GM23338 (cell line): ENCODE measurements around the gene LRRC58. TPM values are rescaled to one million over a fixed set of nuclear protein-coding genes. Genes with fewer than 3 reads are reported as not detected.

Experiments used
- ATAC-seq: fragments of 200-7000 bp; cut with Tn5 transposase; 3 replicates; pipeline ENCODE4 v1.9.1; 2020
- DNase-seq: peaks from one replicate; pipeline ENCODE4 v3.0.0-alpha.2; 2015; ENCODE audit warnings: low spot score
- H2AFZ ChIP-seq: fragments of 200-600 bp; sonication (generic); 2 replicates; pipeline ENCODE4 v1.8.0; 2016; ENCODE audit warnings: antibody characterized with exemption, mild to moderate bottlenecking, moderate library complexity
- H3F3A ChIP-seq: fragments of 200-600 bp; sonication (generic); replicated peaks from 2 replicates; pipeline ENCODE4 v1.8.0; 2017; ENCODE audit warnings: antibody characterized with exemption, mixed run types, low read depth
- H3K27ac ChIP-seq: fragments of 200-600 bp; sonication (generic); 2 replicates; pipeline ENCODE4 v1.6.1; 2016; ENCODE audit warnings: low read depth
- H3K27me3 ChIP-seq: fragments of 200-600 bp; sonication (generic); 2 replicates; pipeline ENCODE4 v1.8.0; 2016; ENCODE audit warnings: mild to moderate bottlenecking, mixed run types, moderate library complexity; ENCODE audit not compliant: insufficient read depth
- H3K36me3 ChIP-seq: fragments of 200-600 bp; sonication (generic); 2 replicates; pipeline ENCODE4 v1.8.0; 2016; ENCODE audit warnings: mild to moderate bottlenecking; ENCODE audit not compliant: insufficient read depth
- H3K4me1 ChIP-seq: fragments of 200-600 bp; sonication (generic); 2 replicates; pipeline ENCODE4 v1.8.0; 2016; ENCODE audit warnings: mild to moderate bottlenecking, moderate library complexity; ENCODE audit not compliant: insufficient read depth
- H3K4me2 ChIP-seq: fragments of 200-600 bp; sonication (generic); 2 replicates; pipeline ENCODE4 v1.7.1; 2017; ENCODE audit warnings: mixed run types
- H3K4me3 ChIP-seq: fragments of 200-600 bp; sonication (generic); 2 replicates; pipeline ENCODE4 v1.6.1; 2016; ENCODE audit warnings: mixed run types
- H3K79me2 ChIP-seq: fragments of 200-600 bp; sonication (generic); replicated peaks from 2 replicates; pipeline ENCODE4 v1.8.0; 2017; ENCODE audit warnings: mild to moderate bottlenecking; ENCODE audit not compliant: insufficient read depth
- H3K9me2 ChIP-seq: fragments of 200-600 bp; sonication (generic); 2 replicates; pipeline ENCODE4 v1.8.0; 2017; ENCODE audit not compliant: insufficient read depth
- H4K20me1 ChIP-seq: fragments of 200-600 bp; sonication (generic); replicated peaks from 2 replicates; pipeline ENCODE4 v1.8.0; 2017; ENCODE audit warnings: mild to moderate bottlenecking; ENCODE audit not compliant: insufficient read depth
- H3K27ac Mint-ChIP-seq: 2 replicates; pipeline ENCODE4 v1.8.0; 2020; ENCODE audit warnings: inconsistent platforms, mild to moderate bottlenecking, moderate library complexity, mixed read lengths
- H3K27me3 Mint-ChIP-seq: 3 replicates; pipeline ENCODE4 v1.8.0; 2022; ENCODE audit warnings: low read depth, mild to moderate bottlenecking, moderate library complexity, mixed read lengths, inconsistent platforms; ENCODE audit not compliant: insufficient read depth, poor library complexity
- H3K36me3 Mint-ChIP-seq: 3 replicates; pipeline ENCODE4 v1.8.0; 2021; ENCODE audit warnings: low read depth, mild to moderate bottlenecking, inconsistent platforms, moderate library complexity, mixed read lengths
- H3K4me1 Mint-ChIP-seq: 3 replicates; pipeline ENCODE4 v1.8.0; 2020; ENCODE audit warnings: mild to moderate bottlenecking, inconsistent platforms, mixed read lengths
- H3K4me3 Mint-ChIP-seq: 3 replicates; pipeline ENCODE4 v1.8.0; 2021; ENCODE audit warnings: moderate library complexity, mild to moderate bottlenecking, inconsistent platforms, mixed read lengths
- H3K9me3 Mint-ChIP-seq: 3 replicates; pipeline ENCODE4 v1.8.0; 2020; ENCODE audit warnings: moderate library complexity, mild to moderate bottlenecking, inconsistent platforms, mixed read lengths
- CREB1 ChIP-seq: fragments of 250-450 bp; sonication (Bioruptor Pico); IDR thresholded peaks from 2 replicates; pipeline ENCODE4 v1.5.0; 2020; ENCODE audit warnings: low read depth, mild to moderate bottlenecking, moderate library complexity
- CTCF ChIP-seq, 2 experiments: fragments of 200-600 bp in 1 of 2; sonication (generic) in 1 of 2; conservative IDR thresholded peaks; 2 replicates each; pipeline versions ENCODE4 v1.5.1 to v1.6.1; 2016 to 2017; ENCODE audit warnings: antibody characterized with exemption in 2 of 2, low read depth in 2 of 2, mild to moderate bottlenecking in 2 of 2, moderate library complexity in 1 of 2
- ETS1 ChIP-seq: IDR thresholded peaks from 2 replicates; pipeline ENCODE4 v1.6.1; 2016; ENCODE audit warnings: antibody characterized with exemption
- EZH2 ChIP-seq: fragments of 200-600 bp; sonication (generic); IDR thresholded peaks from one replicate; pipeline ENCODE4 v1.8.0; 2017; ENCODE audit warnings: antibody characterized with exemption, mild to moderate bottlenecking, low read depth; ENCODE audit not compliant: unreplicated experiment
- EZH2phosphoT487 ChIP-seq: fragments of 200-600 bp; sonication (generic); IDR thresholded peaks from one replicate; pipeline ENCODE4 v1.8.1; 2018; ENCODE audit warnings: antibody characterized with exemption; ENCODE audit not compliant: unreplicated experiment
- NANOG ChIP-seq: IDR thresholded peaks from 2 replicates; pipeline ENCODE4 v1.6.1; 2016; ENCODE audit warnings: antibody characterized with exemption, borderline replicate concordance
- POLR2AphosphoS5 ChIP-seq: IDR thresholded peaks from 2 replicates; pipeline ENCODE4 v1.6.1; 2016; ENCODE audit warnings: antibody characterized with exemption, low read depth
- ZNF114 ChIP-seq: fragments of 250-450 bp; sonication (Bioruptor Pico); IDR thresholded peaks from 2 replicates; pipeline ENCODE4 v1.5.0; 2020; ENCODE audit warnings: mild to moderate bottlenecking, moderate library complexity
- ZNF331 ChIP-seq: fragments of 250-450 bp; sonication (Bioruptor Pico); IDR thresholded peaks from 2 replicates; pipeline ENCODE4 v1.5.0; 2020; ENCODE audit warnings: low read depth, mild to moderate bottlenecking, moderate library complexity
- polyA plus RNA-seq: library from polyadenylated mRNA; unstranded; fragments of >200 nt; fragmentation: Nextera tagmentation; extraction: Ambion mirVana; gene quantifications from 2 replicates; pipeline ENCODE4 v1.2.1, GENCODE V29; 2016
- total RNA-seq: library from RNA; depleted of rRNA; stranded (reverse); fragments of >200 nt; shearing (Covaris generic); gene quantifications from 2 replicates; pipeline ENCODE4 v1.2.3, GENCODE V29; 2014
- TF ChIP-seq, protein P1 (sequence below): fragments of 250-450 bp; sonication (Bioruptor Pico); IDR thresholded peaks from 2 replicates; pipeline ENCODE4 v1.5.0; 2020; ENCODE audit warnings: mild to moderate bottlenecking, moderate library complexity

LRRC58 gene
- total and polyA plus RNA-seq, 2 experiments from 2014 or later, result 7.0 to 23.8 TPM

- no peak overlapping the region for H3K4me3 ChIP-seq
- H3K9me2 ChIP-seq, result no peaks in the 10 kb centered on the region
- no peak for ATAC-seq
- Mint-ChIP-seq H3K9me3 (peaks cover 23% of the 10 kb centered on the region), H3K4me3 (no peak overlapping the region), H3K36me3 (peaks cover 43% of the 10 kb centered on the region), H3K27me3 (peaks cover 3% of the 10 kb centered on the region), H3K4me1 (peaks cover 8% of the 10 kb centered on the region), H3K27ac (no peak overlapping the region)
- no peaks in the 10 kb centered on the region; the same call in 1 of the 2 replicates for H3F3A ChIP-seq
- peaks cover 4% of the 10 kb centered on the region for H4K20me1 ChIP-seq
- H3K79me2 ChIP-seq, result peaks cover 66% of the 10 kb centered on the region
- H3K36me3 ChIP-seq, result no peaks in the 10 kb centered on the region
- no peak overlapping the region for H2AFZ ChIP-seq
- no peak overlapping the region for H3K4me2 ChIP-seq
- H3K27me3 ChIP-seq, result peaks cover 11% of the 10 kb centered on the region
- DNase-seq, result no peak
- no peak overlapping the region for H3K27ac ChIP-seq
- peaks cover 5% of the 10 kb centered on the region for H3K4me1 ChIP-seq
- TF ChIP-seq POLR2AphosphoS5, result no peak
- no peak for TF ChIP-seq ZNF114
Observed at GRCh38 chr3:120344349-120344748, 4.8 kb downstream of the LRRC58 start.

DNA sequence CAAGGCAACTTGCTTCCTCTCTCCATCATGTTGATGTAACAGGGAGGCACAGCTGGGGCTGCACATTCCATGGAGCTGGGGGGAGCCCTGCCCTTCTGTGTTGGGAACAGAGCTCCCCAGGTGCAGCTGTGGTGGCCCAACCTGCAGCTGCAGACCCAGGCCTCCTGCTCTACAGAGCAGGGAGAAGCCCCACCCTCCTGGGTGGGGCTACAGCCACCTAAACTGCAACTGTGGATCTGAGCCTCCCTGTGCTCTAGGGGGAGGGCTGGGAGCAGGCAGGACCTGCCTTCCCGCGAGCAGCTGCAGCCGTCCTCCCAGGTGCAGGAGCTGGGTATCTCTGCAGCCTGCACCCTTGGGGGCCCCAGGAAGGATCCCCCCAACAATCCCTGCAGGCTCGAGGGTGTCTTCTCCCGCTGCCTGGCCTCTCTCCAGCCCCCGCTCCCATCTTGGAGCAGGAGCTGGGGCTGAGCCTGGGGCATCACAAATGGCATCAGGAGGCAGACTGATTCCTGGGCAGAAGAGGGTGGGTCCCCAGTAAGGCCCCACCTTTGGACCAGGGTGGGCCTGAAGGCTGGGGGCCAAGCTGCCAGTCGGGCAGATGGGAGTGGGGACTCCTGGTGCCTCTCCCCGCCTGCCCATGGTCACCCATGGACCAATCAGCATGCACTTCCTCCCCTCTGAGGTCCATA is 7.4 kb downstream of the LRRC58 start:
- Histone ChIP-seq H3K9me2 (no peaks in the 10 kb centered on the region), H3K27me3 (no peaks in the 10 kb centered on the region), H3K79me2 (peaks cover 51% of the 10 kb centered on the region), H3K36me3 (no peaks in the 10 kb centered on the region), H3K4me3 (no peak overlapping the region), H3F3A (no peaks in the 10 kb centered on the region), H3K27ac (no peak overlapping the region), H4K20me1 (no peaks in the 10 kb centered on the region; the same call in none of the 2 replicates), H3K4me1 (no peaks in the 10 kb centered on the region), H3K4me2 (no peak overlapping the region), H2AFZ (no peak overlapping the region)
- DNase-seq, result peak; percentile 47
- Mint-ChIP-seq H3K27me3 (no peaks in the 10 kb centered on the region), H3K9me3 (peaks cover 27% of the 10 kb centered on the region), H3K27ac (no peak overlapping the region), H3K4me3 (no peak overlapping the region), H3K36me3 (peaks cover 52% of the 10 kb centered on the region), H3K4me1 (no peaks in the 10 kb centered on the region; the same call in 2 of the 3 replicates)
- peak; percentile 99 for ATAC-seq
- TF ChIP-seq EZH2phosphoT487 (no peak), ZNF331 (CRISPR knock-in tag) (no peak), ETS1 (no peak), NANOG (no peak), ZNF114 (no peak), CTCF (conservative IDR thresholded peaks at IDR 0.05; ENCODE audit: low read depth in 2 of 2) (no peak), EZH2 (no peak), POLR2AphosphoS5 (no peak), CREB1 (no peak)
- TF ChIP-seq, protein P1, sequence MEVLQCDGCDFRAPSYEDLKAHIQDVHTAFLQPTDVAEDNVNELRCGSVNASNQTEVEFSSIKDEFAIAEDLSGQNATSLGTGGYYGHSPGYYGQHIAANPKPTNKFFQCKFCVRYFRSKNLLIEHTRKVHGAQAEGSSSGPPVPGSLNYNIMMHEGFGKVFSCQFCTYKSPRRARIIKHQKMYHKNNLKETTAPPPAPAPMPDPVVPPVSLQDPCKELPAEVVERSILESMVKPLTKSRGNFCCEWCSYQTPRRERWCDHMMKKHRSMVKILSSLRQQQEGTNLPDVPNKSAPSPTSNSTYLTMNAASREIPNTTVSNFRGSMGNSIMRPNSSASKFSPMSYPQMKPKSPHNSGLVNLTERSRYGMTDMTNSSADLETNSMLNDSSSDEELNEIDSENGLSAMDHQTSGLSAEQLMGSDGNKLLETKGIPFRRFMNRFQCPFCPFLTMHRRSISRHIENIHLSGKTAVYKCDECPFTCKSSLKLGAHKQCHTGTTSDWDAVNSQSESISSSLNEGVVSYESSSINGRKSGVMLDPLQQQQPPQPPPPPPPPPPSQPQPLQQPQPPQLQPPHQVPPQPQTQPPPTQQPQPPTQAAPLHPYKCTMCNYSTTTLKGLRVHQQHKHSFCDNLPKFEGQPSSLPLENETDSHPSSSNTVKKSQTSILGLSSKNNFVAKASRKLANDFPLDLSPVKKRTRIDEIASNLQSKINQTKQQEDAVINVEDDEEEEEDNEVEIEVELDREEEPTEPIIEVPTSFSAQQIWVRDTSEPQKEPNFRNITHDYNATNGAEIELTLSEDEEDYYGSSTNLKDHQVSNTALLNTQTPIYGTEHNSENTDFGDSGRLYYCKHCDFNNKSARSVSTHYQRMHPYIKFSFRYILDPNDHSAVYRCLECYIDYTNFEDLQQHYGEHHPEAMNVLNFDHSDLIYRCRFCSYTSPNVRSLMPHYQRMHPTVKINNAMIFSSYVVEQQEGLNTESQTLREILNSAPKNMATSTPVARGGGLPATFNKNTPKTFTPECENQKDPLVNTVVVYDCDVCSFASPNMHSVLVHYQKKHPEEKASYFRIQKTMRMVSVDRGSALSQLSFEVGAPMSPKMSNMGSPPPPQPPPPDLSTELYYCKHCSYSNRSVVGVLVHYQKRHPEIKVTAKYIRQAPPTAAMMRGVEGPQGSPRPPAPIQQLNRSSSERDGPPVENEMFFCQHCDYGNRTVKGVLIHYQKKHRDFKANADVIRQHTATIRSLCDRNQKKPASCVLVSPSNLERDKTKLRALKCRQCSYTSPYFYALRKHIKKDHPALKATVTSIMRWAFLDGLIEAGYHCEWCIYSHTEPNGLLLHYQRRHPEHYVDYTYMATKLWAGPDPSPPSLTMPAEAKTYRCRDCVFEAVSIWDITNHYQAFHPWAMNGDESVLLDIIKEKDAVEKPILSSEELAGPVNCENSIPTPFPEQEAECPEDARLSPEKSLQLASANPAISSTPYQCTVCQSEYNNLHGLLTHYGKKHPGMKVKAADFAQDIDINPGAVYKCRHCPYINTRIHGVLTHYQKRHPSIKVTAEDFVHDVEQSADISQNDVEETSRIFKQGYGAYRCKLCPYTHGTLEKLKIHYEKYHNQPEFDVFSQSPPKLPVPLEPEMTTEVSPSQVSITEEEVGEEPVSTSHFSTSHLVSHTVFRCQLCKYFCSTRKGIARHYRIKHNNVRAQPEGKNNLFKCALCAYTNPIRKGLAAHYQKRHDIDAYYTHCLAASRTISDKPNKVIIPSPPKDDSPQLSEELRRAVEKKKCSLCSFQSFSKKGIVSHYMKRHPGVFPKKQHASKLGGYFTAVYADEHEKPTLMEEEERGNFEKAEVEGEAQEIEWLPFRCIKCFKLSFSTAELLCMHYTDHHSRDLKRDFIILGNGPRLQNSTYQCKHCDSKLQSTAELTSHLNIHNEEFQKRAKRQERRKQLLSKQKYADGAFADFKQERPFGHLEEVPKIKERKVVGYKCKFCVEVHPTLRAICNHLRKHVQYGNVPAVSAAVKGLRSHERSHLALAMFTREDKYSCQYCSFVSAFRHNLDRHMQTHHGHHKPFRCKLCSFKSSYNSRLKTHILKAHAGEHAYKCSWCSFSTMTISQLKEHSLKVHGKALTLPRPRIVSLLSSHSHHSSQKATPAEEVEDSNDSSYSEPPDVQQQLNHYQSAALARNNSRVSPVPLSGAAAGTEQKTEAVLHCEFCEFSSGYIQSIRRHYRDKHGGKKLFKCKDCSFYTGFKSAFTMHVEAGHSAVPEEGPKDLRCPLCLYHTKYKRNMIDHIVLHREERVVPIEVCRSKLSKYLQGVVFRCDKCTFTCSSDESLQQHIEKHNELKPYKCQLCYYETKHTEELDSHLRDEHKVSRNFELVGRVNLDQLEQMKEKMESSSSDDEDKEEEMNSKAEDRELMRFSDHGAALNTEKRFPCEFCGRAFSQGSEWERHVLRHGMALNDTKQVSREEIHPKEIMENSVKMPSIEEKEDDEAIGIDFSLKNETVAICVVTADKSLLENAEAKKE (CRISPR knock-in tag), result no peak
